Mucosa of descending colon (tissue), 3 donors: Measurements from ENCODE around the gene ACTR10. TPM values are rescaled to one million over a fixed set of nuclear protein-coding genes. Genes with fewer than 3 reads are reported as not detected.

ENCODE experiments used
- ATAC-seq: fragments of 200-7000 bp; cut with Tn5 transposase; one replicate; pipeline ENCODE4 v1.9.1; 2020; ENCODE audit warnings: mild to moderate bottlenecking, moderate library complexity
- DNase-seq, 3 donors: peaks; one replicate each; pipeline ENCODE4 v3.0.0-alpha.2; 2020
- H3K36me3 ChIP-seq: fragments of 200-600 bp; one replicate; pipeline ENCODE4 v1.8.0; 2021; ENCODE audit warnings: low read depth, mild to moderate bottlenecking
- H3K4me1 ChIP-seq: fragments of 200-600 bp; one replicate; pipeline ENCODE4 v1.8.0; 2021; ENCODE audit warnings: low read depth, mild to moderate bottlenecking
- H3K4me3 ChIP-seq: fragments of 200-600 bp; one replicate; pipeline ENCODE4 v1.8.0; 2021; ENCODE audit warnings: mild to moderate bottlenecking
- H3K9me3 ChIP-seq: fragments of 200-600 bp; one replicate; pipeline ENCODE4 v1.8.0; 2021; ENCODE audit warnings: mild to moderate bottlenecking
- intact Hi-C, 2 donors: fragments of 100-400 bp; cut with DNase I in 1 of 2; cut with micrococcal nuclease in 1 of 2; formaldehyde crosslinking; loops; one replicate each; pipeline versions ENCODE4 v1.11.0 to v1.11.1; 2022; cut with DNase I, micrococcal nuclease
- total RNA-seq, 3 donors: library from RNA; stranded (reverse); fragmentation: NEBNext Ultra II Directional in 2 of 3; extraction: Animal tissue kit (Norgen Biotek cat#: 25700) in 2 of 3; gene quantifications; one replicate each; pipeline versions ENCODE4 v1.2.1 to v1.2.4, GENCODE V29; 2021 to 2023
- TF ChIP-seq, protein P1 (sequence below): fragments of 200-600 bp; IDR thresholded peaks from one replicate; pipeline ENCODE4 v1.8.0; 2022; ENCODE audit warnings: antibody characterized with exemption, mild to moderate bottlenecking
- donor health status: DM: no; HTN: no; CAD: no; lungs with moderate emphysema.
- donor health status: DM: no; HTN: no; CAD: no.
- donor health status: DM: no; HTN: yes; CAD: no.

The ACTR10 gene
- total RNA-seq, 3 donors from 2014 or later, result 53.1 to 56.5 (median 54.1) TPM

DNA sequence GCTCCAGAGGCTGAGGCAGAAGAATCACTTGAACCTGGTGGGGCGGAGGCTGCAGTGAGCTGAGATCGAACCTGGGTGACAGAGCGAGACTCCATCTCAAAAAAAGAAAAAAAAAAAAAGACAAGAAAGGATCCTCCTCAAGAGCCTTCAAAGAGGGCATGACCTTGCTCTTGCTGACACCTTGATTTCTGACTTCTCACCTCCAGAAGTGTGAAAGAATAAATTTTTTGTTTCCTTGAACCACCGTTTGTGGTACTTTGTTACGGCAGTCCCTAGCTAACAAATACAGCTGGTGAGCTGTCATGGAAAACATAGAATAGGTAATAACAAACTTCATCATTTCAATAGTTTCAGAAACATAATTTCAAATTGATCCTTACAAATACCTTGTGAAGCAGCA lies 1.9 kb upstream of the ACTR10 start:
- intact Hi-C loops, result no loop called here
- Histone ChIP-seq H3K4me1 (peaks cover 21% of the 10 kb centered on the region), H3K9me3 (no peaks in the 10 kb centered on the region), H3K36me3 (no peaks in the 10 kb centered on the region), H3K4me3 (no peak overlapping the region)
- no peak for DNase-seq
- TF ChIP-seq, protein P1, sequence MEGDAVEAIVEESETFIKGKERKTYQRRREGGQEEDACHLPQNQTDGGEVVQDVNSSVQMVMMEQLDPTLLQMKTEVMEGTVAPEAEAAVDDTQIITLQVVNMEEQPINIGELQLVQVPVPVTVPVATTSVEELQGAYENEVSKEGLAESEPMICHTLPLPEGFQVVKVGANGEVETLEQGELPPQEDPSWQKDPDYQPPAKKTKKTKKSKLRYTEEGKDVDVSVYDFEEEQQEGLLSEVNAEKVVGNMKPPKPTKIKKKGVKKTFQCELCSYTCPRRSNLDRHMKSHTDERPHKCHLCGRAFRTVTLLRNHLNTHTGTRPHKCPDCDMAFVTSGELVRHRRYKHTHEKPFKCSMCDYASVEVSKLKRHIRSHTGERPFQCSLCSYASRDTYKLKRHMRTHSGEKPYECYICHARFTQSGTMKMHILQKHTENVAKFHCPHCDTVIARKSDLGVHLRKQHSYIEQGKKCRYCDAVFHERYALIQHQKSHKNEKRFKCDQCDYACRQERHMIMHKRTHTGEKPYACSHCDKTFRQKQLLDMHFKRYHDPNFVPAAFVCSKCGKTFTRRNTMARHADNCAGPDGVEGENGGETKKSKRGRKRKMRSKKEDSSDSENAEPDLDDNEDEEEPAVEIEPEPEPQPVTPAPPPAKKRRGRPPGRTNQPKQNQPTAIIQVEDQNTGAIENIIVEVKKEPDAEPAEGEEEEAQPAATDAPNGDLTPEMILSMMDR, result no peak
- ATAC-seq, result no peak

DNA sequence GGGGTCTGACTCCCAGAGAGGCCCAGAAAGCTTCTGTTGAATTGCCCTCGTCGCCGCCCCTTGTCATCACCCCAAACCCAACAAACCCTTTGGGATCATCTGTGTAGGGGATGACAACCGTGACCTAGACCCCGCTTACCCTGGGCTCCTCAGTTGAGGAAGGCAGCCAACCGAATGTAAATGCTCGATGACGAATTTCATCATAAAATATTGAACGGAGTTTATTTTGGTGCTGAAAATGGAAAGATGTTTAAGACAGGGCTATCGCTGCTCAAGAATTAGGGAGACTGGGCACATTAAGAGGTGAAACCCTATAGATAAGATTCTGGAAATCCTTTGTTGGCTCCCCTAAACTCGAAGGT lies 512 bp downstream of the ACTR10 start:
- Histone ChIP-seq H3K4me3 (peak overlapping the region; percentile 75), H3K9me3 (no peaks in the 10 kb centered on the region), H3K36me3 (no peaks in the 10 kb centered on the region), H3K4me1 (peaks cover 17% of the 10 kb centered on the region)
- intact Hi-C loops, result no loop called here
- DNase-seq, result no peak
- peak; percentile 11 for ATAC-seq
- TF ChIP-seq, protein P1, result no peak

DNA sequence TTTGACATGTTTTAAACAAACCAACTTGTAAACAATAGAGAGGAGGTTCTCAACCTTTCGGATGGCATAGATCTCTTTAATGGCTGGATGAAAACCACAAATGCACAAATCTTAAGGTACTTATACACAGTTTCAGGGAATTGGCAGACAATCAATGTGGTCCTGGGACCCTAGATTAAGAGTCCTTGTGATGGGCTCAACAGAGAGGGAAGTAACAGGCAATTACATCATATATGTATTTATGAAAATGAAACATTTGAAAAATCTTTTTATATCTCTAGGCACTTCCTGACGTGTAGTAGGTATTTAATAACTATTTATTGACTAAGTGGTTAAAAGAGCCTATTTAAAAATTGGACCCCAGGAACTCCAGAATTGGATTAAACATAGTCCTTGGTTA lies 897 bp downstream of the ACTR10 start:
- H3K9me3 ChIP-seq, result no peaks in the 10 kb centered on the region
- intact Hi-C loops, result no loop called here
- DNase-seq (no peak), ATAC-seq (no peak)
- H3K4me3 ChIP-seq, result no peak overlapping the region
- no peaks in the 10 kb centered on the region for H3K36me3 ChIP-seq
- TF ChIP-seq, protein P1, result no peak
- peaks cover 17% of the 10 kb centered on the region for H3K4me1 ChIP-seq

DNA sequence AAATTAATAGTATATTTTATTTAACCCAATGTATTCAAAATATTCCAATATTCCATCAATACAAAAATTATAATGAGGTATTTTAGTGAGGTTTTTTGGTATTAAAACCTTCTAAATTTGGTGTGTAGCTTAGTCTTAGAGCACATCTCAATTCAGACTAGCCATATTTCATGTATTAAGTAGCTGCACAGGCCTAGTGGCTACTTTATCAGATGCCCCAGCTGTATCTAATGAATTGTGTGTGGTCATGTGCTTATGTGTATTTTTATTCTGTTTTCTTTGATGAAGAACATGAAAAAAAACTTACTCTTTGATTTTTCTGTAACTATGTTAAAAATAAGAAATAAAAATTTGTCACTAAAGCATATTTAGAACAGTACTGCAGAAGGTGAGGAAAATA lies 13.2 kb downstream of the ACTR10 start:
- ATAC-seq, result no peak
- no peaks in the 10 kb centered on the region for H3K36me3 ChIP-seq

DNA sequence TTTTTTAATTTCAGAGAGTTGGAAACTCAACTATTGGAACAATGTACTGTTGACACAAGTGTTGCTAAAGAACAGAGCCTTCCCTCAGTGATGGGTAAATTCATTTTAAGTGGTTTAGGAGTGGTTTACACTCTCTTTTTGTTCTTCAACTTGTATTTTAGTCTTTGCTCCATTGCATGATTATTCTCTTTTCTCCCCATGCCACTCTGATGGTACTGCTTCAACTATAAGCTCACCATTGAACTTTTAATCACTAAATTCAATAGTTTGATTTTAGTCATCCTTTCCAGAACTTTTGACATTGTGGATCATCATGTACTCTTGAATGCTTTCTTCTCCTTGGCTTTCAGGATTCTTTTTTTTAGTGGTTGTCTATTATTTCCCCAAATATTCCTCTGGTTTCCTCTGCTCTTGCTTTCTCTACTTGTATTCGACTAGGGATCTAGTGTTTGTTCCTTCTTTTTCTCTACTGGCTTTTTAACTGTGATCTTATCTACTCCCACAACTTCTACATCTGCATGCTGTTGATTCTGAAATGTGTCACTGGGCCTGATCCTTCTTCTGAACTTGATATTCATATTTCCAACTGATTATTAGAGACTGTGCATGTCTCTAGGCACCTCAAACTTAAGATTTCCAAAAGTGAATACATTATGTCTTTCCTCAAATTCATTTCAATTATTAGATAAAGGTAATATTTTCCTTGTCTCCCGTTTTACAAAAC lies 15.4 kb downstream of the ACTR10 start:
- TF ChIP-seq, protein P1, result no peak
- Histone ChIP-seq H3K9me3 (no peaks in the 10 kb centered on the region), H3K36me3 (no peaks in the 10 kb centered on the region), H3K4me3 (no peak overlapping the region), H3K4me1 (no peaks in the 10 kb centered on the region)
- ATAC-seq (no peak), DNase-seq (no peak)
- intact Hi-C loops, result no loop called here

More for the DNA sequence above, 13.2 kb downstream of the ACTR10 start:
- Histone ChIP-seq H3K4me1 (no peaks in the 10 kb centered on the region), H3K4me3 (no peak overlapping the region), H3K9me3 (no peaks in the 10 kb centered on the region)
- DNase-seq, result no peak
- intact Hi-C loops, result no loop called here
- TF ChIP-seq, protein P1, result no peak
